SH-SY5Y (cell line): ENCODE measurements around the gene GATM.

Experiments used
- GATA2 ChIP-seq: IDR thresholded peaks from 2 replicates; pipeline ENCODE4 v1.6.1; 2011; ENCODE audit warnings: mild to moderate bottlenecking, low read depth, low read length
- GATA3 ChIP-seq: IDR thresholded peaks from 2 replicates; pipeline ENCODE4 v1.6.1; 2011; ENCODE audit warnings: low read depth, mild to moderate bottlenecking, low read length, moderate library complexity

- TF ChIP-seq GATA2: no peak
- TF ChIP-seq GATA3: no peak
These were observed 46.1 kb upstream of the GATM start for GRCh38 chr15:45424429-45424828.
